Esophagus muscularis mucosa (tissue), 3 donors: ENCODE data around the gene TNFRSF11A.

Source experiments
- POLR2AphosphoS5 ChIP-seq, 2 donors: sonication (generic); formaldehyde crosslinking; IDR thresholded peaks; one replicate each; pipeline ENCODE4 v1.6.1; 2017; ENCODE audit warnings: antibody characterized with exemption in 2 of 2
- TF ChIP-seq, protein P1 (sequence below), 3 experiments: fragments of 200-600 bp in 2 of 3; fragments of 450-650 bp in 1 of 3; sonication (generic) in 2 of 3; IDR thresholded peaks; one replicate each; pipeline ENCODE4 v1.5.1; 2017 to 2019; ENCODE audit warnings: antibody characterized with exemption in 3 of 3, mild to moderate bottlenecking in 2 of 3, moderate library complexity in 1 of 3

- no peak for TF ChIP-seq POLR2AphosphoS5 (IDR thresholded peaks at IDR 0.05)
- TF ChIP-seq, protein P1, sequence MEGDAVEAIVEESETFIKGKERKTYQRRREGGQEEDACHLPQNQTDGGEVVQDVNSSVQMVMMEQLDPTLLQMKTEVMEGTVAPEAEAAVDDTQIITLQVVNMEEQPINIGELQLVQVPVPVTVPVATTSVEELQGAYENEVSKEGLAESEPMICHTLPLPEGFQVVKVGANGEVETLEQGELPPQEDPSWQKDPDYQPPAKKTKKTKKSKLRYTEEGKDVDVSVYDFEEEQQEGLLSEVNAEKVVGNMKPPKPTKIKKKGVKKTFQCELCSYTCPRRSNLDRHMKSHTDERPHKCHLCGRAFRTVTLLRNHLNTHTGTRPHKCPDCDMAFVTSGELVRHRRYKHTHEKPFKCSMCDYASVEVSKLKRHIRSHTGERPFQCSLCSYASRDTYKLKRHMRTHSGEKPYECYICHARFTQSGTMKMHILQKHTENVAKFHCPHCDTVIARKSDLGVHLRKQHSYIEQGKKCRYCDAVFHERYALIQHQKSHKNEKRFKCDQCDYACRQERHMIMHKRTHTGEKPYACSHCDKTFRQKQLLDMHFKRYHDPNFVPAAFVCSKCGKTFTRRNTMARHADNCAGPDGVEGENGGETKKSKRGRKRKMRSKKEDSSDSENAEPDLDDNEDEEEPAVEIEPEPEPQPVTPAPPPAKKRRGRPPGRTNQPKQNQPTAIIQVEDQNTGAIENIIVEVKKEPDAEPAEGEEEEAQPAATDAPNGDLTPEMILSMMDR (IDR thresholded peaks at IDR 0.05) = no peak
Observed at GRCh38 chr18:62300359-62300963, 24.6 kb upstream of the TNFRSF11A start.
